Fibroblast of lung (primary cell): ENCODE data around the gene PNPLA7.

Experiments
- EZH2 ChIP-seq: IDR thresholded peaks from 2 replicates; pipeline ENCODE4 v1.5.1; 2012; ENCODE audit warnings: low read length, control low read depth, mild to moderate bottlenecking; ENCODE audit errors: missing control alignments
- TF ChIP-seq, protein P1 (sequence below), 2 donors: IDR thresholded peaks in 1 of 2; conservative IDR thresholded peaks in 1 of 2; 1 replicate in 1 of 2; 2 replicates in 1 of 2; pipeline ENCODE4 v1.5.1; 2011 to 2012; ENCODE audit warnings: low read length in 2 of 2, control low read depth in 1 of 2, inconsistent platforms in 1 of 2, low read depth in 1 of 2, mild to moderate bottlenecking in 1 of 2

DNA sequence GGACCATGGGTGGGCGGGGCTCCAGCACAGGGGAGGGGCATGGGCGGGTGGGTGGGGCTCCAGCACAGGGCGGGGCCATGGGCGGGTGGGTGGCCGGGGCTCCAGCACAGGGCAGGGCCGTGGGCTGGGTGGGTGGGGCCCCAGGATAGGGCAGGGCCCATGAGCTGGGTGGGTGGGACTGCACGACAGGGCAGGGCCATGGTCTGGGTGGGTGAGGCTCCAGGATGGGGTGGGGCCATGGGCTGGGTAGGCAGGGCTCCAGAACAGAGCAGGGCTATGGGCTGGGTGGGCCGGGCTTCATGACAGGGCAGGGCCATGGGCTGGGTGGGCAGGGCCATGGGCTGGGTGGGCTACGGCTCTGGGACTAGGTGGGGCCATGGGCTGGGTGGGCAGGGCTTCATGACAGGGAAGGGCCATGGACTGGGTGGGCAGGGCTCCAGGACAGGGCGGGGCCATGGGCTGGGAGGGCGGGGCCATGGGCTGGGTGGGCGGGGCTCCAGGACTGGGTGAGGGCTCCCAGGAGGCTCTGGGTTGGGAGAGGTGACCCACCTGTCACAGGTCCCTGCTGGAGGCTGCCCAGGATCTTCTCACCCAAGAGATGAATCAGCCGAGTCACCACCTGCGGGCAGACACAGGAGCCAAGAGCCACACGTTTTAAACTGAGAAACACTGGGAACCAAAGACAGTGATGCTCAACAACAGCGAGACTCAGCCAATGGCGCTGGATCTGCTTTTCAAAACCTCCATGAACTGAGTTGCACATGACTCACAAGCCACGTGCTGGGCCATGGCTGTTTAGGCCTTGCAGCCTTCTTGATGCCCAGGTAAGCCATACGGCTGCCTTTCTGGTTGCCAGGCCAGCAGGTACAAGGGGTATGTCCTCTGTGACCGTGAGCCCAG lies 57.5 kb downstream of the PNPLA7 start:
- TF ChIP-seq, protein P1, sequence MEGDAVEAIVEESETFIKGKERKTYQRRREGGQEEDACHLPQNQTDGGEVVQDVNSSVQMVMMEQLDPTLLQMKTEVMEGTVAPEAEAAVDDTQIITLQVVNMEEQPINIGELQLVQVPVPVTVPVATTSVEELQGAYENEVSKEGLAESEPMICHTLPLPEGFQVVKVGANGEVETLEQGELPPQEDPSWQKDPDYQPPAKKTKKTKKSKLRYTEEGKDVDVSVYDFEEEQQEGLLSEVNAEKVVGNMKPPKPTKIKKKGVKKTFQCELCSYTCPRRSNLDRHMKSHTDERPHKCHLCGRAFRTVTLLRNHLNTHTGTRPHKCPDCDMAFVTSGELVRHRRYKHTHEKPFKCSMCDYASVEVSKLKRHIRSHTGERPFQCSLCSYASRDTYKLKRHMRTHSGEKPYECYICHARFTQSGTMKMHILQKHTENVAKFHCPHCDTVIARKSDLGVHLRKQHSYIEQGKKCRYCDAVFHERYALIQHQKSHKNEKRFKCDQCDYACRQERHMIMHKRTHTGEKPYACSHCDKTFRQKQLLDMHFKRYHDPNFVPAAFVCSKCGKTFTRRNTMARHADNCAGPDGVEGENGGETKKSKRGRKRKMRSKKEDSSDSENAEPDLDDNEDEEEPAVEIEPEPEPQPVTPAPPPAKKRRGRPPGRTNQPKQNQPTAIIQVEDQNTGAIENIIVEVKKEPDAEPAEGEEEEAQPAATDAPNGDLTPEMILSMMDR (conservative IDR thresholded peaks at IDR 0.05 in 1 of 2, IDR thresholded peaks at IDR 0.05 in 1 of 2; ENCODE audit: low read depth in 1 of 2, low read length in 2 of 2): no peak
- no peak for TF ChIP-seq EZH2
